HepG2 (cell line): Measurements from ENCODE around the gene RHOV. TPM values are rescaled to one million over a fixed set of nuclear protein-coding genes. Genes with fewer than 3 reads are reported as not detected.

ENCODE experiments used
- ATAC-seq: fragments of 200-7000 bp; cut with Tn5 transposase; 3 replicates; pipeline ENCODE4 v1.9.1; 2020; ENCODE audit warnings: mild to moderate bottlenecking, moderate library complexity
- BruUV-seq: library from RNA; stranded (reverse); fragments of 400-500 nt; replicated peaks from 2 replicates; lab custom pipeline; 2021; lab: Mats Ljungman, UMichigan
- CTCF ChIA-PET: fragments of 300-600 bp; formaldehyde crosslinking; extraction: SDS; loops from one replicate; lab custom pipeline; 2021; ENCODE audit warnings: low total read pairs, inconsistent platforms, low intra/inter-chr PET ratio; lab: Yijun Ruan, JAX
- POLR2A ChIA-PET: fragments of 350-600 bp; sonication (Branson Sonifier 250); formaldehyde crosslinking; loops from one replicate; lab custom pipeline; 2020; ENCODE audit warnings: antibody characterized with exemption, inconsistent platforms; lab: Yijun Ruan, JAX
- DNase-seq: peaks from one replicate; pipeline ENCODE4 v3.0.0-alpha.2; 2015; ENCODE audit warnings: low spot score
- FAIRE-seq: peaks from 3 replicates; lab custom pipeline; 2011; peaks lifted over from hg19 to GRCh38; lab: Jason Lieb, UNC
- H2AFZ ChIP-seq: one replicate; pipeline ENCODE4 v1.6.1; 2011; ENCODE audit warnings: low read length, inconsistent platforms
- H3K27ac ChIP-seq: fragments of 300-600 bp; 3 replicates; pipeline ENCODE4 v1.8.0; 2011; ENCODE audit warnings: mixed run types, mild to moderate bottlenecking, mixed read lengths, low read length, inconsistent platforms; ENCODE audit not compliant: insufficient read depth; ENCODE audit errors: extremely low read length
- H3K27me3 ChIP-seq, 2 experiments: fragments of 200-600 bp in 1 of 2; 2 replicates in 1 of 2; 3 replicates in 1 of 2; pipeline versions ENCODE4 v1.6.0 to v1.8.0; 2011; ENCODE audit warnings: low read length in 2 of 2, mild to moderate bottlenecking in 2 of 2, moderate library complexity in 2 of 2, inconsistent platforms in 1 of 2; ENCODE audit not compliant: insufficient read depth in 2 of 2, control insufficient read depth in 1 of 2
- H3K36me3 ChIP-seq, 2 experiments: fragments of 200-600 bp in 1 of 2; replicated peaks in 1 of 2; 2 replicates in 1 of 2; 3 replicates in 1 of 2; pipeline versions ENCODE4 v1.5.1 to v1.8.0; 2011; ENCODE audit warnings: low read length in 2 of 2, inconsistent platforms in 1 of 2; ENCODE audit not compliant: insufficient read depth in 2 of 2, control insufficient read depth in 1 of 2
- H3K4me1 ChIP-seq: 2 replicates; pipeline ENCODE4 v1.5.1; 2012; ENCODE audit warnings: low read length, inconsistent platforms; ENCODE audit not compliant: insufficient read depth
- H3K4me2 ChIP-seq: 2 replicates; pipeline ENCODE4 v1.6.0; 2011; ENCODE audit warnings: low read depth, low read length, inconsistent platforms
- H3K4me3 ChIP-seq, 3 experiments: fragments of 200-600 bp in 1 of 3; sonication (generic), shearing (Covaris generic) in 1 of 3; replicated peaks in 1 of 3; 2 replicates each; pipeline ENCODE4 v1.5.1; 2011 to 2016; ENCODE audit warnings: low read length in 3 of 3, inconsistent platforms in 2 of 3, low read depth in 2 of 3, mild to moderate bottlenecking in 2 of 3, control low read depth in 1 of 3, mixed read lengths in 1 of 3; ENCODE audit not compliant: insufficient read depth in 1 of 3
- H3K79me2 ChIP-seq: one replicate; pipeline ENCODE4 v1.6.1; 2011; ENCODE audit warnings: low read length, inconsistent platforms; ENCODE audit not compliant: insufficient read depth
- H3K9ac ChIP-seq: 2 replicates; pipeline ENCODE4 v1.6.0; 2011; ENCODE audit warnings: mild to moderate bottlenecking, low read depth, low read length, inconsistent platforms; ENCODE audit not compliant: insufficient read depth
- H3K9me3 ChIP-seq: 2 replicates; pipeline ENCODE4 v1.5.1; 2012; ENCODE audit warnings: mild to moderate bottlenecking, low read length
- H4K20me1 ChIP-seq: 2 replicates; pipeline ENCODE4 v1.6.0; 2011; ENCODE audit warnings: inconsistent platforms, mild to moderate bottlenecking, low read length, moderate library complexity; ENCODE audit not compliant: insufficient read depth
- ARNT ChIP-seq: fragments of 450-650 bp; IDR thresholded peaks from 2 replicates; pipeline ENCODE4 v1.6.1; 2017
- ATF3 ChIP-seq: sonication (generic); formaldehyde crosslinking; IDR thresholded peaks from 2 replicates; pipeline ENCODE4 v1.4.0; 2020; ENCODE audit warnings: missing genetic modification reagents
- CBX5 ChIP-seq: sonication (generic); formaldehyde crosslinking; IDR thresholded peaks from 2 replicates; pipeline ENCODE4 v1.4.0; 2020; ENCODE audit warnings: missing genetic modification reagents, borderline replicate concordance
- CCDC6 ChIP-seq: sonication (generic); formaldehyde crosslinking; IDR thresholded peaks from 2 replicates; pipeline ENCODE4 v1.8.1; 2022; ENCODE audit warnings: mild to moderate bottlenecking, missing genetic modification reagents, moderate library complexity
- FOXP4 ChIP-seq: sonication (generic); formaldehyde crosslinking; IDR thresholded peaks from 2 replicates; pipeline ENCODE4 v1.4.0; 2020; ENCODE audit warnings: missing genetic modification reagents
- GATA4 ChIP-seq: sonication (generic); IDR thresholded peaks from 2 replicates; pipeline ENCODE4 v1.6.1; 2016; ENCODE audit warnings: antibody characterized with exemption, low read depth, borderline replicate concordance
- GLMP ChIP-seq: sonication (generic); formaldehyde crosslinking; IDR thresholded peaks from 2 replicates; pipeline ENCODE4 v1.9.0; 2021; ENCODE audit warnings: missing genetic modification reagents, mild to moderate bottlenecking, borderline replicate concordance
- HMGA1 ChIP-seq: sonication (generic); formaldehyde crosslinking; conservative IDR thresholded peaks from 2 replicates; pipeline ENCODE4 v1.4.0; 2020; ENCODE audit warnings: missing genetic modification reagents
- MATR3 ChIP-seq: sonication (generic); formaldehyde crosslinking; IDR thresholded peaks from 2 replicates; pipeline ENCODE4 v1.4.0; 2020; ENCODE audit warnings: missing genetic modification reagents
- NCOR1 ChIP-seq: fragments of 200-600 bp; sonication (generic); IDR thresholded peaks from 2 replicates; pipeline ENCODE4 v1.7.0; 2017; ENCODE audit warnings: antibody characterized with exemption, low read length, borderline replicate concordance
- NFIB ChIP-seq: sonication (generic); formaldehyde crosslinking; IDR thresholded peaks from 2 replicates; pipeline ENCODE4 v1.9.0; 2021; ENCODE audit warnings: missing genetic modification reagents, mild to moderate bottlenecking, borderline replicate concordance
- RBM22 ChIP-seq: fragments of 200-400 bp; formaldehyde crosslinking; optimal IDR thresholded peaks from 2 replicates; pipeline ENCODE3; 2017; ENCODE audit warnings: mild to moderate bottlenecking, low read length, moderate library complexity
- REST ChIP-seq, 2 experiments: IDR thresholded peaks; 2 replicates each; pipeline ENCODE4 v1.6.1; 2011 to 2012; ENCODE audit warnings: low read length in 2 of 2, borderline replicate concordance in 1 of 2, low read depth in 1 of 2, mild to moderate bottlenecking in 1 of 2, moderate library complexity in 1 of 2
- ZGPAT ChIP-seq: IDR thresholded peaks from 2 replicates; pipeline ENCODE4 v1.6.1; 2016; ENCODE audit warnings: mild to moderate bottlenecking
- ZKSCAN5 ChIP-seq: sonication (generic); formaldehyde crosslinking; IDR thresholded peaks from 2 replicates; pipeline ENCODE4 v1.5.1; 2020; ENCODE audit warnings: mild to moderate bottlenecking, missing genetic modification reagents
- ZNF10 ChIP-seq: sonication (generic); formaldehyde crosslinking; IDR thresholded peaks from 2 replicates; pipeline ENCODE4 v1.4.0; 2020; ENCODE audit warnings: mild to moderate bottlenecking, low read depth, missing genetic modification reagents, borderline replicate concordance
- in situ Hi-C: cut with HindIII; loops from 2 replicates; pipeline ENCODE4 v1.10.0; 2017; ENCODE audit warnings: low pct_unique_long_range_greater_than_20kb; ENCODE audit not compliant: extremely low pct_ligation_motif_present
- intact Hi-C: fragments of 100-400 bp; cut with micrococcal nuclease; formaldehyde crosslinking; loops from one replicate; pipeline ENCODE4 v1.10.0; 2022; ENCODE audit not compliant: unreplicated experiment
- polyA plus RNA-seq, 8 experiments: library from polyadenylated mRNA; depleted of rRNA in 3 of 8; stranded (reverse) in 7 of 8; unstranded in 1 of 8; fragments of >200 nt; fragmentation: Illumina TruSeq in 4 of 8; extraction: Trizol in 4 of 8; gene quantifications; 2 replicates each; pipeline versions ENCODE4 v1.2.1 to v1.2.3, GENCODE V29; 2011 to 2016; ENCODE audit warnings: low read depth in 4 of 8, missing spikeins in 1 of 8, mixed read lengths in 1 of 8; ENCODE audit not compliant: insufficient read depth in 1 of 8
- total RNA-seq, 5 experiments: library from RNA; depleted of rRNA; stranded (reverse); fragments of >200 nt; fragmentation: Illumina TruSeq; extraction: Trizol; gene quantifications; 2 replicates each; pipeline ENCODE4 v1.2.3, GENCODE V29; 2016; ENCODE audit warnings: low read depth in 1 of 5

The RHOV gene
- total and polyA plus RNA-seq, 2 of the 13 experiments (the other 11 are each of a cell fraction or from before 2014, with no cell fraction given) = 0.17 to 0.18 TPM

GRCh38 chr15:40836020-40836419 is 38.0 kb downstream of the RHOV start (continued):
- TF ChIP-seq ZGPAT (CRISPR knock-in tag) (no peak), HMGA1 (CRISPR knock-in tag) (no peak), MATR3 (CRISPR knock-in tag) (no peak), REST (IDR thresholded peaks at IDR 0.05; ENCODE audit: borderline replicate concordance in 1 of 2, low read depth in 1 of 2, low read length in 2 of 2) (no peak), ZNF10 (CRISPR knock-in tag) (no peak), ATF3 (CRISPR knock-in tag) (no peak)
- TF ChIP-seq, all 625 proteins: peak for 0

- no peak overlapping the region for H3K4me2 ChIP-seq
- peaks cover 25% of the 10 kb centered on the region for H3K4me1 ChIP-seq
- DNase-seq (no peak), FAIRE-seq (no peak), ATAC-seq (no peak)
- H4K20me1 ChIP-seq = no peaks in the 10 kb centered on the region
- no peak overlapping the region for H2AFZ ChIP-seq
- H3K9me3 ChIP-seq = no peaks in the 10 kb centered on the region
- ChIA-PET POLR2A (no interaction called here), CTCF (no interaction called here)
- no peak overlapping the region for H3K9ac ChIP-seq
- no peaks in the 10 kb centered on the region for H3K36me3 ChIP-seq
- H3K27ac ChIP-seq = no peak overlapping the region
- H3K27me3 ChIP-seq = no peaks in the 10 kb centered on the region; a peak in 2 of 5 replicates
- BruUV-seq = no TSS peak
- no peak overlapping the region for H3K4me3 ChIP-seq
- H3K79me2 ChIP-seq = no peaks in the 10 kb centered on the region
- intact Hi-C loops (no loop called here), in situ Hi-C loops (no loop called here)
- TF ChIP-seq NFIB (CRISPR knock-in tag) (no peak), NCOR1 (no peak), GLMP (no peak), ZKSCAN5 (no peak), CCDC6 (CRISPR knock-in tag) (no peak), RBM22 (no peak), GATA4 (no peak), ARNT (no peak), FOXP4 (no peak), CBX5 (no peak)
Measured at GRCh38 chr15:40832903-40833302, 41.1 kb downstream of the RHOV start.
